GM23338 (cell line): ENCODE measurements around the gene KLHL41. TPM values are rescaled to one million over a fixed set of nuclear protein-coding genes. Genes with fewer than 3 reads are reported as not detected.

Source experiments
- ATAC-seq: fragments of 200-7000 bp; cut with Tn5 transposase; 3 replicates; pipeline ENCODE4 v1.9.1; 2020
- DNase-seq: peaks from one replicate; pipeline ENCODE4 v3.0.0-alpha.2; 2015; ENCODE audit warnings: low spot score
- H2AFZ ChIP-seq: fragments of 200-600 bp; sonication (generic); 2 replicates; pipeline ENCODE4 v1.8.0; 2016; ENCODE audit warnings: antibody characterized with exemption, mild to moderate bottlenecking, moderate library complexity
- H3F3A ChIP-seq: fragments of 200-600 bp; sonication (generic); replicated peaks from 2 replicates; pipeline ENCODE4 v1.8.0; 2017; ENCODE audit warnings: antibody characterized with exemption, mixed run types, low read depth
- H3K27ac ChIP-seq: fragments of 200-600 bp; sonication (generic); 2 replicates; pipeline ENCODE4 v1.6.1; 2016; ENCODE audit warnings: low read depth
- H3K27me3 ChIP-seq: fragments of 200-600 bp; sonication (generic); 2 replicates; pipeline ENCODE4 v1.8.0; 2016; ENCODE audit warnings: mild to moderate bottlenecking, mixed run types, moderate library complexity; ENCODE audit not compliant: insufficient read depth
- H3K36me3 ChIP-seq: fragments of 200-600 bp; sonication (generic); 2 replicates; pipeline ENCODE4 v1.8.0; 2016; ENCODE audit warnings: mild to moderate bottlenecking; ENCODE audit not compliant: insufficient read depth
- H3K4me1 ChIP-seq: fragments of 200-600 bp; sonication (generic); 2 replicates; pipeline ENCODE4 v1.8.0; 2016; ENCODE audit warnings: mild to moderate bottlenecking, moderate library complexity; ENCODE audit not compliant: insufficient read depth
- H3K4me2 ChIP-seq: fragments of 200-600 bp; sonication (generic); 2 replicates; pipeline ENCODE4 v1.7.1; 2017; ENCODE audit warnings: mixed run types
- H3K4me3 ChIP-seq: fragments of 200-600 bp; sonication (generic); 2 replicates; pipeline ENCODE4 v1.6.1; 2016; ENCODE audit warnings: mixed run types
- H3K79me2 ChIP-seq: fragments of 200-600 bp; sonication (generic); replicated peaks from 2 replicates; pipeline ENCODE4 v1.8.0; 2017; ENCODE audit warnings: mild to moderate bottlenecking; ENCODE audit not compliant: insufficient read depth
- H3K9me2 ChIP-seq: fragments of 200-600 bp; sonication (generic); 2 replicates; pipeline ENCODE4 v1.8.0; 2017; ENCODE audit not compliant: insufficient read depth
- H4K20me1 ChIP-seq: fragments of 200-600 bp; sonication (generic); replicated peaks from 2 replicates; pipeline ENCODE4 v1.8.0; 2017; ENCODE audit warnings: mild to moderate bottlenecking; ENCODE audit not compliant: insufficient read depth
- H3K27ac Mint-ChIP-seq: 2 replicates; pipeline ENCODE4 v1.8.0; 2020; ENCODE audit warnings: inconsistent platforms, mild to moderate bottlenecking, moderate library complexity, mixed read lengths
- H3K27me3 Mint-ChIP-seq: 3 replicates; pipeline ENCODE4 v1.8.0; 2022; ENCODE audit warnings: low read depth, mild to moderate bottlenecking, moderate library complexity, mixed read lengths, inconsistent platforms; ENCODE audit not compliant: insufficient read depth, poor library complexity
- H3K36me3 Mint-ChIP-seq: 3 replicates; pipeline ENCODE4 v1.8.0; 2021; ENCODE audit warnings: low read depth, mild to moderate bottlenecking, inconsistent platforms, moderate library complexity, mixed read lengths
- H3K4me1 Mint-ChIP-seq: 3 replicates; pipeline ENCODE4 v1.8.0; 2020; ENCODE audit warnings: mild to moderate bottlenecking, inconsistent platforms, mixed read lengths
- H3K4me3 Mint-ChIP-seq: 3 replicates; pipeline ENCODE4 v1.8.0; 2021; ENCODE audit warnings: moderate library complexity, mild to moderate bottlenecking, inconsistent platforms, mixed read lengths
- H3K9me3 Mint-ChIP-seq: 3 replicates; pipeline ENCODE4 v1.8.0; 2020; ENCODE audit warnings: moderate library complexity, mild to moderate bottlenecking, inconsistent platforms, mixed read lengths
- CREB1 ChIP-seq: fragments of 250-450 bp; sonication (Bioruptor Pico); IDR thresholded peaks from 2 replicates; pipeline ENCODE4 v1.5.0; 2020; ENCODE audit warnings: low read depth, mild to moderate bottlenecking, moderate library complexity
- ETS1 ChIP-seq: IDR thresholded peaks from 2 replicates; pipeline ENCODE4 v1.6.1; 2016; ENCODE audit warnings: antibody characterized with exemption
- EZH2 ChIP-seq: fragments of 200-600 bp; sonication (generic); IDR thresholded peaks from one replicate; pipeline ENCODE4 v1.8.0; 2017; ENCODE audit warnings: antibody characterized with exemption, mild to moderate bottlenecking, low read depth; ENCODE audit not compliant: unreplicated experiment
- EZH2phosphoT487 ChIP-seq: fragments of 200-600 bp; sonication (generic); IDR thresholded peaks from one replicate; pipeline ENCODE4 v1.8.1; 2018; ENCODE audit warnings: antibody characterized with exemption; ENCODE audit not compliant: unreplicated experiment
- JUNB ChIP-seq: IDR thresholded peaks from one replicate; pipeline ENCODE4 v1.6.1; 2016; ENCODE audit warnings: antibody characterized with exemption; ENCODE audit not compliant: unreplicated experiment
- NANOG ChIP-seq: IDR thresholded peaks from 2 replicates; pipeline ENCODE4 v1.6.1; 2016; ENCODE audit warnings: antibody characterized with exemption, borderline replicate concordance
- POLR2AphosphoS5 ChIP-seq: IDR thresholded peaks from 2 replicates; pipeline ENCODE4 v1.6.1; 2016; ENCODE audit warnings: antibody characterized with exemption, low read depth
- STAT1 ChIP-seq: IDR thresholded peaks from one replicate; pipeline ENCODE4 v1.6.1; 2016; ENCODE audit warnings: antibody characterized with exemption; ENCODE audit not compliant: unreplicated experiment
- polyA plus RNA-seq: library from polyadenylated mRNA; unstranded; fragments of >200 nt; fragmentation: Nextera tagmentation; extraction: Ambion mirVana; gene quantifications from 2 replicates; pipeline ENCODE4 v1.2.1, GENCODE V29; 2016
- total RNA-seq: library from RNA; depleted of rRNA; stranded (reverse); fragments of >200 nt; shearing (Covaris generic); gene quantifications from 2 replicates; pipeline ENCODE4 v1.2.3, GENCODE V29; 2014
- TF ChIP-seq, protein P1 (sequence below): IDR thresholded peaks from one replicate; pipeline ENCODE4 v1.6.1; 2018; ENCODE audit warnings: antibody characterized with exemption; ENCODE audit not compliant: unreplicated experiment
- TF ChIP-seq, protein P2 (sequence below), 2 experiments: fragments of 200-600 bp in 1 of 2; sonication (generic) in 1 of 2; conservative IDR thresholded peaks; 2 replicates each; pipeline versions ENCODE4 v1.5.1 to v1.6.1; 2016 to 2017; ENCODE audit warnings: antibody characterized with exemption in 2 of 2, low read depth in 2 of 2, mild to moderate bottlenecking in 2 of 2, moderate library complexity in 1 of 2

Gene KLHL41
- total and polyA plus RNA-seq, 2 experiments from 2014 or later = not detected

DNA sequence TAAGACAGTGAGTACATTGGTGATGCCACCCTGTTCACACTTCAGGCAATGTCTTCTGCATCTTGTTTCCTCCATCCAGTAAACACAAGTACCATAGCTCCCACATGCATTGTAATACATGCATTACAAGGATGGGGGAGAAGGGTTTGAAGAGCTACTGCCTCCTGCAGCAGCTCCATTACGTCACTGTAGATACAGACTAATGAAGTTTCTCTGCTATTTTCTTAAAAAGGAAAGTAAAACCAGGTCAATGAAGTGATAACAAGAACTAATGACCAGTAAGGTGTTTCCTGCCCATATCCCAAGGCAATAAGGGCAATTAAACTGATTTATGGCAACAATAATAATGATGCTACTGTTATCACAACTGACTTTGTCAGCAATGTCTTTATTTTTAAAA is 48.4 kb upstream of the KLHL41 start:
- H3K9me2 ChIP-seq = no peaks in the 10 kb centered on the region
- no peaks in the 10 kb centered on the region for H4K20me1 ChIP-seq
- no peaks in the 10 kb centered on the region for H3F3A ChIP-seq
- no peaks in the 10 kb centered on the region for H3K4me1 Mint-ChIP-seq
- H3K79me2 ChIP-seq = no peaks in the 10 kb centered on the region
- TF ChIP-seq ETS1 (no peak), EZH2phosphoT487 (no peak), EZH2 (no peak), CREB1 (CRISPR knock-in tag) (no peak), STAT1 (no peak)
- TF ChIP-seq, protein P1, sequence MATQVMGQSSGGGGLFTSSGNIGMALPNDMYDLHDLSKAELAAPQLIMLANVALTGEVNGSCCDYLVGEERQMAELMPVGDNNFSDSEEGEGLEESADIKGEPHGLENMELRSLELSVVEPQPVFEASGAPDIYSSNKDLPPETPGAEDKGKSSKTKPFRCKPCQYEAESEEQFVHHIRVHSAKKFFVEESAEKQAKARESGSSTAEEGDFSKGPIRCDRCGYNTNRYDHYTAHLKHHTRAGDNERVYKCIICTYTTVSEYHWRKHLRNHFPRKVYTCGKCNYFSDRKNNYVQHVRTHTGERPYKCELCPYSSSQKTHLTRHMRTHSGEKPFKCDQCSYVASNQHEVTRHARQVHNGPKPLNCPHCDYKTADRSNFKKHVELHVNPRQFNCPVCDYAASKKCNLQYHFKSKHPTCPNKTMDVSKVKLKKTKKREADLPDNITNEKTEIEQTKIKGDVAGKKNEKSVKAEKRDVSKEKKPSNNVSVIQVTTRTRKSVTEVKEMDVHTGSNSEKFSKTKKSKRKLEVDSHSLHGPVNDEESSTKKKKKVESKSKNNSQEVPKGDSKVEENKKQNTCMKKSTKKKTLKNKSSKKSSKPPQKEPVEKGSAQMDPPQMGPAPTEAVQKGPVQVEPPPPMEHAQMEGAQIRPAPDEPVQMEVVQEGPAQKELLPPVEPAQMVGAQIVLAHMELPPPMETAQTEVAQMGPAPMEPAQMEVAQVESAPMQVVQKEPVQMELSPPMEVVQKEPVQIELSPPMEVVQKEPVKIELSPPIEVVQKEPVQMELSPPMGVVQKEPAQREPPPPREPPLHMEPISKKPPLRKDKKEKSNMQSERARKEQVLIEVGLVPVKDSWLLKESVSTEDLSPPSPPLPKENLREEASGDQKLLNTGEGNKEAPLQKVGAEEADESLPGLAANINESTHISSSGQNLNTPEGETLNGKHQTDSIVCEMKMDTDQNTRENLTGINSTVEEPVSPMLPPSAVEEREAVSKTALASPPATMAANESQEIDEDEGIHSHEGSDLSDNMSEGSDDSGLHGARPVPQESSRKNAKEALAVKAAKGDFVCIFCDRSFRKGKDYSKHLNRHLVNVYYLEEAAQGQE = no peak
- TF ChIP-seq, protein P2, sequence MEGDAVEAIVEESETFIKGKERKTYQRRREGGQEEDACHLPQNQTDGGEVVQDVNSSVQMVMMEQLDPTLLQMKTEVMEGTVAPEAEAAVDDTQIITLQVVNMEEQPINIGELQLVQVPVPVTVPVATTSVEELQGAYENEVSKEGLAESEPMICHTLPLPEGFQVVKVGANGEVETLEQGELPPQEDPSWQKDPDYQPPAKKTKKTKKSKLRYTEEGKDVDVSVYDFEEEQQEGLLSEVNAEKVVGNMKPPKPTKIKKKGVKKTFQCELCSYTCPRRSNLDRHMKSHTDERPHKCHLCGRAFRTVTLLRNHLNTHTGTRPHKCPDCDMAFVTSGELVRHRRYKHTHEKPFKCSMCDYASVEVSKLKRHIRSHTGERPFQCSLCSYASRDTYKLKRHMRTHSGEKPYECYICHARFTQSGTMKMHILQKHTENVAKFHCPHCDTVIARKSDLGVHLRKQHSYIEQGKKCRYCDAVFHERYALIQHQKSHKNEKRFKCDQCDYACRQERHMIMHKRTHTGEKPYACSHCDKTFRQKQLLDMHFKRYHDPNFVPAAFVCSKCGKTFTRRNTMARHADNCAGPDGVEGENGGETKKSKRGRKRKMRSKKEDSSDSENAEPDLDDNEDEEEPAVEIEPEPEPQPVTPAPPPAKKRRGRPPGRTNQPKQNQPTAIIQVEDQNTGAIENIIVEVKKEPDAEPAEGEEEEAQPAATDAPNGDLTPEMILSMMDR (conservative IDR thresholded peaks at IDR 0.05; ENCODE audit: low read depth in 2 of 2) = no peak
- no peaks in the 10 kb centered on the region for H3K4me1 ChIP-seq
- H3K4me2 ChIP-seq = no peak overlapping the region
- ATAC-seq (no peak), DNase-seq (no peak)
- H3K27ac ChIP-seq = no peak overlapping the region
- no peak overlapping the region for H3K4me3 ChIP-seq
- peaks cover 2% of the 10 kb centered on the region for H3K27me3 Mint-ChIP-seq
- no peak overlapping the region for H3K4me3 Mint-ChIP-seq
- H3K27me3 ChIP-seq = no peaks in the 10 kb centered on the region
- H3K9me3 Mint-ChIP-seq = no peaks in the 10 kb centered on the region
- no peaks in the 10 kb centered on the region for H3K36me3 ChIP-seq
- no peak overlapping the region for H2AFZ ChIP-seq
- H3K27ac Mint-ChIP-seq = no peak overlapping the region
- H3K36me3 Mint-ChIP-seq = no peaks in the 10 kb centered on the region

DNA sequence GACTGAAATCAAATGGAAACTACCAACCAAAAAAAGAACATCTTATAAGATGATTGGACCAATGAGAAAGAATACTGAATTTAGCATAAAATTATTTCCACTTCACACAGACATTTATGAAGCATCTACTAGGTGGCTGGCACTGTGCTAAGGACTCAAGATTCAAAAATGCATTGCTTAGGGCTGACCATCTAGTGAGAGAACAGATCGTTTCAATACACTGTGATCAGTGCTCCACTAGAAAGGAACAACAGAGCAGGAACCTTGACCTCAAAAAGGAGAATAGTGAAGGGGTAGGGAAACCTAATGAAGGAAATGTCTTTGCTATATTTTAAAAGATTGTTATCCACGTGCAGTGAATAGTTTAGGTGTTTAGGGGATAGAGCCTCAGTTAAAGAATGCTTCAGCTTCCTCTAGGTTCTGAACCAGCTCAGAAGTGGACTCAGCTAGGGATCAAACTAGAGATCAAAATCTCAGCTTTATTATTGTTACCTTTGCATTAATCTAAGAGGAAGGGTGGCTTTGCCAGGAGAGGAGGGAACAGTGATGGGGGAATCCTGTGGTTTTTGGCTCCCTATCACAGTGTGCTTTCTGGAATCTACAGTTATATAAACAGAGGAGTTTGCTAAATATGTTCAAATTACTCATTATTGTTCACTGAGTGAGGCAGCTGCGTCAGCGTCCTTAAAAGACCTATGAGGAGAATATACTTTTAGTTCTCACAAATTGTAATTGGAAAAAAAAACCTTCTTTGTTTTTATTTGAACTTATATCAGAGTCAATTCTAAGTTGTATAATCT is 46.4 kb upstream of the KLHL41 start:
- no peaks in the 10 kb centered on the region for H3K9me2 ChIP-seq
- no peaks in the 10 kb centered on the region for H3K79me2 ChIP-seq
- DNase-seq = no peak
- TF ChIP-seq POLR2AphosphoS5 = no peak
- no peak for TF ChIP-seq JUNB
- no peak for TF ChIP-seq NANOG
- TF ChIP-seq, protein P2 (conservative IDR thresholded peaks at IDR 0.05; ENCODE audit: low read depth in 2 of 2) = no peak
- no peaks in the 10 kb centered on the region for H3K36me3 ChIP-seq
- Mint-ChIP-seq H3K27me3 (peaks cover 2% of the 10 kb centered on the region), H3K36me3 (no peaks in the 10 kb centered on the region), H3K9me3 (no peaks in the 10 kb centered on the region), H3K4me3 (no peak overlapping the region), H3K4me1 (no peaks in the 10 kb centered on the region), H3K27ac (no peak overlapping the region)
- H2AFZ ChIP-seq = no peak overlapping the region
- H3K27ac ChIP-seq = no peak overlapping the region
- H3K4me3 ChIP-seq = no peak overlapping the region
- ATAC-seq = no peak
- no peaks in the 10 kb centered on the region for H3K4me1 ChIP-seq
- H4K20me1 ChIP-seq = no peaks in the 10 kb centered on the region
- no peak overlapping the region for H3K4me2 ChIP-seq
- no peaks in the 10 kb centered on the region for H3K27me3 ChIP-seq
- H3F3A ChIP-seq = no peaks in the 10 kb centered on the region
